HG03196 (cell line): ENCODE results near the gene AFMID.

Experiments used
- ATAC-seq: cut with Tn5 transposase; IDR thresholded peaks from one replicate; pipeline ENCODE4 v1.9.1; 2021; ENCODE audit not compliant: unreplicated experiment

Gene AFMID

GRCh38 chr17:78179372-78179771, 7.8 kb upstream of the AFMID start:
- ATAC-seq: no peak

DNA sequence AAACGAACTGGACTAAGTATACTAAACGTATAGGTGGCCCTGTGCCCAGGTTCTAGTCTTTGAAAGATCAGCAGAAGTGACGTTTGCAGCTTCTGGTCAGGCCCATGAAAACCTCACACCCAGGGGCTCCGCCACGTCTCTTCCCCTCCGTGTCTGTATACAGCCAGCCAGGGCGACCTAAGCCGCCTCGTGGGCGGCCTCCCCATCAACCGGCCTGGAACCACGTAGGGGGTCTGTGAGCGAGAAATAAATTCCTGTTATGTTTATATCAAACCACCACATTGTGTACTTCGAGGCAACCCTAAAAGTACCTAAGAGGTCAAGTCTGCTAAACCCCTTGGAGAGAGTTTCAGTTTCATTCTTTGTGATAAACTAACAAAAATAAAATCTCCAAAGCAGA, 7.1 kb upstream of the AFMID start:
- ATAC-seq: no peak

- ATAC-seq: no peak
These were observed 6.7 kb upstream of the AFMID start for GRCh38 chr17:78180508-78180907.

- ATAC-seq: no peak
These were observed 4.7 kb upstream of the AFMID start for GRCh38 chr17:78182504-78182903.

DNA sequence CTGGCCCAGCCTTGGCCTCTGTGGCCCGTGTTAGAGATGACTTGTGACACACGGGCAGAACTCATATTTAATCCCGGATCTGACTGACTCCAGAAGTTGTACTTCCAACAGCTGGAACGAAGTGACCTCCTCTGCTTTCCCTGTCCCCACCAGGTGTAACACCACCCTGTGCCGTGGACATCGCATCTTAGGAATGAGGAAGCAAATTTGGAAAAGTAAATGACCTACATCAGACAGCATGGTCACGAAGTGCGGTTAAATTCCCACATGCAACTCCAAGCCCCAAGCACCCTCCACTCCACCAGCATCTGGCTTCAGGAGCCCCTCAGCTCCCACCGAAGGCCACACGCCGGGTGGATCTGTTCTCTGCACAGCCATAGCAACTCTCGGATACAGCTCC, 3.2 kb upstream of the AFMID start:
- no peak for ATAC-seq

DNA sequence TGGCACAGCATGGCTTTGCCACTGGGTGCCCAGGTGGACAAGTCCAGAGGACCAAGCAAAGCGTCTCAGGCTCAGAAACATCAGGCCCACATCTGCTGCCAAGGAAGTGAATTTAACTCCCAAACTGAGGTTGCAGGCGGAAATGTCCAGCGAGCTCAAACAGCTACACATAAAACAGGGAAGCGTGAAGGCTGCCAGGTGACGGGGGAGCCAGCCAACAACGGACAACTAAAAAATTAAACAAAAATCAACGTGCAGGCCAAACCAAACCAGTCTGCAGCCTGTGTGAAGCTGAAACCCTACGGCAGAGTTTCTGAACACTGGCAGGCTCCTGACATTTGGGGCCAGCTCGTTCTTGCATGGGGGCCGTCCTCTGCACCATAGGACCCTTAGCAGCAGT, 2.8 kb upstream of the AFMID start:
- no peak for ATAC-seq

DNA sequence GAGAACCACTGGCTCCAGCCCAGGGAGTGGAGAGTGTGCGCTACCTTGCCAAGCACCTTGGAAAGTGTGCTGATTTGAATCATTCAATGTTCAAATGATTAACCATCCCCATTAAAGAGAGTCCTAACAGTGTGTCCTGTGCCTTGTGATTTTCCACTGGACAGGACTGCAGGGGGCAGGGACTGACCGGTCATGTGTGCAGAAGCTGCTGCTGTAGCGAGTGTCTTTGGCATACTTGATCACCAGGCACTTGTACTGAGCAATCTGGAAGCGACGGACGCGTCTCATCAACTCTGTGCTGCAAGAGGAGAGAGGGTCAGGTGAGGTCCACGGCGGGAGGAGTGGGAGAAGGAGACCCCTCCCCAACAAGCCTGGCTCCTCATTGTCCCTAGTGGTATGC, 2.3 kb upstream of the AFMID start:
- no peak for ATAC-seq

DNA sequence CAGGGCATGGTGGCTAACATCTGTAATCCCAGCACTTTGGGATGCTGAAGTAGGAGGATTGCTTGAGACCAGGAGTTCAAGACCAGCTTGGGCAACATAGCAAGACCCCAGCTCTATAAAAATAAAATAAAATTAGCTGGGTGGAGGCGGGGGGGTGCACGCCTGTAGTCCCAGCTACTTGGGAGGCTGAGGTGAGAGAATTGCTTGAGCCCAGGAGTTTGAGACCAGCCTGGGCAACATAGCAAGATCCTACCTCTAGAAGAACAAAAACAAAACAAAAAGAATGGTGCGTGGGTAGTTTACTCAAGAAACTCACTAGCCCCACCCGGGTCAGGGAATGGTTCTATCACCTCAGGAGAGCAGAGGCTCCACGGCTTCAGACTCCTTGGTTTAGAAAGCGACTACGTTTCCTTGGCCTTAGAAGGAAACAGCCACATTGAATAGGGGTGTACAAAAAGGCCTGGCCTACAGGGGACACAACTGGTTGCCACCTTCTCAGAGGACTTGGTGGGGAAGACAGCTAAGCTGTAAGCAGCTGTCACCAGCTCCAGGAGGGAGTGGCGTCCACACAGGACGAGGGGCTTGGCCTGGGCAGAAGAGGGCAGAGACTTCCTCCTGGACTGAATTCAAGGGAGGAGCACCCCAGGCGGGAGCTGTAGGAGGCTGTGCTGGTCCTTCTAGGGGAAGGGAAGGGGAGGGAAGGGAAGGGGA, 1.0 kb upstream of the AFMID start:
- ATAC-seq: no peak

GRCh38 chr17:78196716-78197115, 9.6 kb downstream of the AFMID start:
- ATAC-seq: no peak

- ATAC-seq: no peak
These were observed 10.1 kb downstream of the AFMID start for GRCh38 chr17:78197147-78197832.

GRCh38 chr17:78200451-78200850, 13.3 kb downstream of the AFMID start:
- ATAC-seq: no peak

GRCh38 chr17:78202666-78203065, 15.5 kb downstream of the AFMID start:
- no peak for ATAC-seq

- no peak for ATAC-seq
These were observed 17.4 kb downstream of the AFMID start for GRCh38 chr17:78204387-78205123.

DNA sequence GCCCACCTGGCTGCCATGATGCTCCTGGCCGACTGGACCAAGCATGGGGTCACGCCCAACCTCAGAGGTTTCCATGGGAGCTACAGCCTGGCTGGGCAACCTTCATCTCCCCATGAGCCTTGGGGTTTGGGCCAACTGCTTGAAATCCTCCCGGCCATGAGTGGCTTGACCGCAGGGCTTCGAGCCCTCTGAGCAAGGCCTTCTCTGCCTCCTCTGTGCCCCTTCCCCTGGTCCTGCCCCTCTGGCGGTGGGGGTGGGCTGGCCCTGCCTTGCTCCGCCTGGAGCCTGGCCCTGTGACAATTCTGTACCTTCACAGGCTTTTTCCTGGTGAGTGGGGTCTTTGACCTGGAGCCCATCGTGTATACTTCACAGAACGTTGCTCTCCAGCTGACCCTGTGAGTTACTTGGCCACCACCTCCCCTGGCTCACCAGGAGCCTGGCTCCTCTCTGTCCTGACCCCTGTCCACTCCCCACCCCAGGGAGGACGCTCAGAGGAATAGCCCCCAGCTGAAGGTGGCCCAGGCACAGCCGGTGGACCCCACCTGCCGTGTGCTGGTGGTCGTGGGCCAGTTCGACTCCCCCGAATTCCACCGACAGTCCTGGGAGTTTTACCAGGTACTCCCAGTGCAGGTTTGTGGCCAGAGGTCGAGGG, 18.1 kb downstream of the AFMID start:
- no peak for ATAC-seq

DNA sequence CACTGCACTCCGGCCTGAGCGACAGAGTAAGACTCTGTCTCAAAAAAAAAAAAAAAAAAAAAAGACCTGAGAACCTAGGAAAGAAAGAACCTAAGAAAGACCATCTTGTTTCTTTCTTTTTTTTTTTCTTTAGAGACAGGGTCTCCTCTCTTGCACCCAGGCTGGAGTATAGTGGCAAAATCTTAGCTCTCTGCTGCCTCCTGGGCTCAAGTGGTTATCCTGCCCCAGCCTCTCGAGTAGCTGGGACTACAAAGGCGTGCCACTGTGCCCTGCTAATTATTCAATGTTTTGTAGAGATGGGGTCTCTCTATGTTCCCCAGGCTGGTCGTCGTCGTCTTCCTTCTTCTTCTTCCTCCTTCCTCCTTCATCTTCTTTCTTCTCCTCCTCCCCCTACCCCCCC, 19.1 kb downstream of the AFMID start:
- ATAC-seq: no peak

DNA sequence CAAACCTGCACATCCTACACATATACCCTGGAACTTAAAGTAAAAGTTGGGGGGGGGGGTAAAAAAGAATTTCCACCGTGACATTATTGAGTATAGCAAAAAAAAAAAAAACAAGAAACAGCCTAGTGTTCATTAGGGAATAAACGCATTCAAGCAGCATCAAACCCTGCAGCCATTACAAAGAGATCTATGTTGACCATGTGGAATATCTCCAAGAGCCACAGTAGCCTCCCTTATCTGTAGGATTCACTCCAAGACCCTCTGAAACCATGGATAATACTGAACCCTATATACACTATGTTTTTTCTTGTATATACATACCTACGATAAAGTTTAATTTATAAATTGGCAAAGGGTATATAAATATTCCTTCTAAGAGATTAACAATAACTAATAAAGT, 21.3 kb downstream of the AFMID start:
- ATAC-seq: no peak

GRCh38 chr17:78210111-78210510, 22.9 kb downstream of the AFMID start:
- no peak for ATAC-seq

GRCh38 chr17:78211032-78211431, 23.9 kb downstream of the AFMID start:
- ATAC-seq: no peak

DNA sequence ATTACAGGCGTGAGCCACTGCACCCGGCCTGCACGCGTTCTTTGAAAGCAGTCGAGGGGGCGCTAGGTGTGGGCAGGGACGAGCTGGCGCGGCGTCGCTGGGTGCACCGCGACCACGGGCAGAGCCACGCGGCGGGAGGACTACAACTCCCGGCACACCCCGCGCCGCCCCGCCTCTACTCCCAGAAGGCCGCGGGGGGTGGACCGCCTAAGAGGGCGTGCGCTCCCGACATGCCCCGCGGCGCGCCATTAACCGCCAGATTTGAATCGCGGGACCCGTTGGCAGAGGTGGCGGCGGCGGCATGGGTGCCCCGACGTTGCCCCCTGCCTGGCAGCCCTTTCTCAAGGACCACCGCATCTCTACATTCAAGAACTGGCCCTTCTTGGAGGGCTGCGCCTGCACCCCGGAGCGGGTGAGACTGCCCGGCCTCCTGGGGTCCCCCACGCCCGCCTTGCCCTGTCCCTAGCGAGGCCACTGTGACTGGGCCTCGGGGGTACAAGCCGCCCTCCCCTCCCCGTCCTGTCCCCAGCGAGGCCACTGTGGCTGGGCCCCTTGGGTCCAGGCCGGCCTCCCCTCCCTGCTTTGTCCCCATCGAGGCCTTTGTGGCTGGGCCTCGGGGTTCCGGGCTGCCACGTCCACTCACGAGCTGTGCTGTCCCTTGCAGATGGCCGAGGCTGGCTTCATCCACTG, 27.0 kb downstream of the AFMID start, which contains the start of gene BIRC5:
Gene BIRC5 (plus strand): TSS at position 238 of the 690 bp plus-strand sequence. CDS start 64 bp downstream, at position 302.
- peak; percentile 95 for ATAC-seq

DNA sequence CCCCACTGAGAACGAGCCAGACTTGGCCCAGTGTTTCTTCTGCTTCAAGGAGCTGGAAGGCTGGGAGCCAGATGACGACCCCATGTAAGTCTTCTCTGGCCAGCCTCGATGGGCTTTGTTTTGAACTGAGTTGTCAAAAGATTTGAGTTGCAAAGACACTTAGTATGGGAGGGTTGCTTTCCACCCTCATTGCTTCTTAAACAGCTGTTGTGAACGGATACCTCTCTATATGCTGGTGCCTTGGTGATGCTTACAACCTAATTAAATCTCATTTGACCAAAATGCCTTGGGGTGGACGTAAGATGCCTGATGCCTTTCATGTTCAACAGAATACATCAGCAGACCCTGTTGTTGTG, 27.5 kb downstream of the AFMID start:
- ATAC-seq: no peak
